Activated gamma-delta T cell treated with Interleukin-2 at 50 U/mL for 16 hours (primary cell): ENCODE measurements around the gene CDC14B.
"Not testable (repeated sequence)": the region's sequence is repeated elsewhere in the genome, so short reads cannot be mapped to it uniquely, and the experiment has no call there.

Experiments used
- DNase-seq: peaks from one replicate; pipeline ENCODE4 v3.0.0-alpha.2; 2020

The CDC14B gene

GRCh38 chr9:96532173-96532572, 87.5 kb downstream of the CDC14B start:
- DNase-seq = no peak

DNA sequence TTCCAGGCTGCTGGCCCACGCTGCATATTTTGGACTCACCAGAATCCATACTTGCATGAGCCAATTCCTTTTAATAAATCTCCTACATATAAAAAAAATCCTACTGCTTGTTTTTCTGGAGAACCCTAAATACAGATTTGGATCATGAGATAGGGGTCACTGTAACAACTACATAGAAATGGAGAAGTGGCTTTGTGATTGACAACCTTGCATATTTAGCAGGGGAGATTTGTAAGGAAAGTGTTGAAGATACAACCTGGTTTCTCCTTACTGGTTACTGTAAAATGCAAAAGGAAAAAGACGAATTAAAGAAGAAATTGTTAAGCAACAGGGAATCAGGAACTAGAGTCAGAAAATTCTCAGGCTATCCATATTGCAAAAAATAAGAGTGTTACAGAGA, 94.9 kb downstream of the CDC14B start:
- no peak for DNase-seq

DNA sequence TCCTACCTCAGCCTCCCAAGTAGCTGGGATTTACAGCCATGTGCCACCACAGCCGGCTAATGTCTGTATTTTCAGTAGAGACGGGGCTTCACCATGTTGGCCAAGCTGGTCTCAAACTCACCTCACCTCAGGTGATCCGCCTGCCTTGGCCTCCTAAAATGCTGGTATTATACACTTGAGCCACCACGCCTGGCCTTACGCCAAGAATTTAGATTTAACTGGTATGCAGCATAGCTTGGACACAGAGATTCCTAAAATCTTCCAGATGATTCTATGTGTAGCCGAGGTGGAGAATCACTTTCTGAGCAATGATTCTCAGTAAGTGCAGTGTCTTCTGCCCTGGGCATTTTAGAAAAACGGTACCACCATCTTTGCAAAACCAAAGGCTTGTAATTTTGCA, 95.6 kb downstream of the CDC14B start:
- no peak for DNase-seq

- no peak for DNase-seq
These were observed 96.3 kb downstream of the CDC14B start for GRCh38 chr9:96523374-96523773.

DNA sequence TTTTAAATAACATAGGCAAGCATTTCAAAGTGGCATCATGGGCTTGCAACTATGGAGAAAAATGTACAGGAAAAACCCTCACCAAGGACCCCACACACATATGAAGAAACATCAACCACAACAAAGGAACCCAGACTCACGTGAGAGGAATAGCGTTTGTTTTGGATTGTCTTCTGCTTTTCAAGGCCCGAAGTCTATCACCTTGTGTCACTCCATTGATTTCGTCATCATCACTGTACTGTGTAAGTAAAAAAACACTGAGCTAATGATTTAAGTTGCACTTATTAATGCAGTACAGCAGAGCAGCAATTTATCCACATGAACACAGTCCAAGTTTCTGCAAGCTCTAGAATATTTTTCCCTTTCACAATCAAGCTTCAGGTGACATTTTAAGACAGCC, 97.3 kb downstream of the CDC14B start:
- DNase-seq = no peak

GRCh38 chr9:96519787-96520186, 99.9 kb downstream of the CDC14B start:
- DNase-seq = no peak

GRCh38 chr9:96519095-96519494, 100.5 kb downstream of the CDC14B start:
- no peak for DNase-seq

- DNase-seq = no peak
These were observed 103.8 kb downstream of the CDC14B start for GRCh38 chr9:96515621-96516470.

GRCh38 chr9:96514800-96515158, 104.9 kb downstream of the CDC14B start:
- no peak for DNase-seq

GRCh38 chr9:96514108-96514799, 105.4 kb downstream of the CDC14B start:
- DNase-seq = no peak

- no peak for DNase-seq
These were observed 106.0 kb downstream of the CDC14B start for GRCh38 chr9:96513622-96514021.

DNA sequence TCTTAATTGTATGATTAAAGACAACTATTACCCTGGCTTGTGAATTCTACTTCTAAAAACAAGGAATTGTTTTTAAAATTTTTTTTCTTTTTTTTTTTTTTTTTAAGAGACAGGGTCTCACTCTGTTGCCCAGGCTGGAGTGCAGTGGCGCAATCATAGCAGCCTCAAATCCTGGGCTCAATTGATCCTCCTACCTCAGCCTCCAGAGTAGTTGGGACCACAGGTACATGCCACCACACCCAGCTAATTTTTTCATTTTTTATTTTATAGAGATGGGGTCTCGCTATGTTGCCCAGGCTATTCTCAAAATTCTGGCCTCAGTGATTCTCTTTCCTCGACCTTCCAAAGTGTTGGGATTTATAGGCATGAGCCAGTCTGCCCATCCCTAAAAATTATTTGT, 107.4 kb downstream of the CDC14B start:
- DNase-seq = no peak

GRCh38 chr9:96510258-96510657, 109.4 kb downstream of the CDC14B start:
- DNase-seq = no peak

DNA sequence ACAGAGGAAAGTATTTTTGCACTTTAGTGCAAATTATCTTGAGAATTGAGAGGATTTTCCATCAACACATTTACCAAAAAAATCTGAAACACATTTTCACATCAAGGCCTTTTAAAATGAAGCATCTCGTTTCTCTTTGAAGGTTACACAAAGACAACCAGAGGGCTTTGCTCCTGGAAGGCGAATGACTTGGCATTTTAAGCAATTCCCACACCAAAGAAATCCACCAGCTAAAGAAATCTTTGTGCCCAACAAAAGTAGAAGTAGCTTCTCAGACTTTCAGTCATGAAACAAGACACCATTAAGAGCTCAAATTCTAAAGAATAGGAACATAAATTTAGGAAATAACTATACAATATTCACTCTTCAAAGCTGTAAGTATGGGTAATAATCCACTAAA, 109.8 kb downstream of the CDC14B start:
- DNase-seq = no peak

GRCh38 chr9:96509026-96509425, 110.6 kb downstream of the CDC14B start:
- DNase-seq = no peak

GRCh38 chr9:96508227-96508940, 111.3 kb downstream of the CDC14B start:
- no peak for DNase-seq

DNA sequence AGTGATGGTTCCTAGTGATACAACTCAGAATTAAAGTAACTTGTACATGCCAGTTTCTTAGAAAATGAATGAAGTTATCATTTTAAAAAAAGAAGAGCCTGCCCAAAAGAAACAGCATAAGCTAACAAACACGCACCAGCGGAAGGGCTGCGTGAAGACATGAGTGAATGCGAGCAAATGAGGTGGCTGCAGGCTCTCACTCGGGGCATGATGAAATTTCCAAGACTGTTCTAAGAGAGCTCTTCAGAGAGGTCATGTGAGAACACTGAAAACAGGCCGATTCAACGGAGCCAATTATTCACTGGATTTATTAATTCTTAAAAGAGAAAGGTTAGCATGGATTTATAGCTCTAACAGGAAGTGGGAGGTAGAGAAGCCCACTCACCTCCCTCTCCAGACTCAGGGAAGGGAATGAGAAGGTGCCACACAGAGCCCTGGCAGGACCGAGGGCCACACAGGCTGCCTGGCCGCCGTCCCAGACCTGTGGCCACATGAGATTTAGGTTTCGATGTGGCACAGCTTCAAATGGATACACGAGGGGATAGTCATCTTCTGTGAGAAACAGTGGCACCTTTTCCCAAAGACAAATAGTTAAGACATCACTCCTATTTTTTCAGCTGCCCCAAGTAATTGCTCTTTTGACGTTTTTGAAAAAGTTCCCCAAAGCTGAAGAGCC, 114.2 kb downstream of the CDC14B start:
- DNase-seq = no peak

- DNase-seq = no peak
These were observed 115.7 kb downstream of the CDC14B start for GRCh38 chr9:96503918-96504317.

DNA sequence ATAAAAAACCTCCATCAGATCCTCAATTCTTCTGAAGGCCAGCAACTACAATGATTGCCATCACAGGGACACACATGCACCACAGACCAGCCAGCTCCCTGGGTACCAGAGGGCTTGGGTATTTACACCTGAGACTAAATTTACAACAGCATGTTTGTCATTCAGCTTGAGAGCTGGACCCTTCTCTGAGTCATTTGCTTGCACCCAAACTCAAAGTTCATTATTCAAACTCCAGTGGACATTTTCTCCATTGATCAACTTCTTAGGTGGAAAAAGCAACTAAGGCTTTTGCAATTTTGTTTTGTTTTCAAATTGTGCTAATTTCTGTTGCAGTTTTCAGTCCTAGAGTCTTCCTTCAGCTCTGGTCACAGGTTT, 116.3 kb downstream of the CDC14B start:
- not testable (repeated sequence) for DNase-seq

- DNase-seq = no peak
These were observed 116.9 kb downstream of the CDC14B start for GRCh38 chr9:96502539-96503373.

- no peak for DNase-seq
These were observed 117.8 kb downstream of the CDC14B start for GRCh38 chr9:96501633-96502538.
